NCI-H774 (cell line): ENCODE data around the gene DOCK10.

Source experiments
- DNase-seq: peaks from one replicate; lab custom pipeline; 2025; lab: John Stamatoyannopoulos, UW

DOCK10 gene

GRCh38 chr2:224976629-224977525 lies 65.4 kb downstream of the DOCK10 start:
- DNase-seq, result no peak

DNA sequence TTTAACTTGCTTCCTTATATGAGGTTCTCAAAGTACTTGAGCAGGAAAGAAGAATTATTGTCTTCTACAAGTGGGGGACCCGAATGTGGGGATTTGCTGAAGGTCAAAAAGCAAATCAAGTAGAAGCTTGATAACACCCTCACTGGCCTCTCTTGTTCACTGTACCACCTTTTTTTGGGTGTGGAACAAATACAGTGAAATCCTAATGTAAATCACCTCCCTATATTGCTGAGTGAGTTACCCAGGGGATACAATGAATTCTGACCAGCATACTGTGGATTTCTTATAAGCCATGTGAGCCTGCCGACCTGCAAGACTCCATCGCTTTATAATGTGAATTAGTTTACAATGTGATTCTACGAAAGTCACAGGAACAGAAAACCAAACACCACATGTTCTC lies 66.5 kb downstream of the DOCK10 start:
- DNase-seq, result no peak

- DNase-seq, result no peak
Measured at GRCh38 chr2:224973112-224974016, 68.9 kb downstream of the DOCK10 start.

- DNase-seq, result peak; percentile 61
Measured at GRCh38 chr2:224971214-224971613, 71.1 kb downstream of the DOCK10 start.

GRCh38 chr2:224970311-224970710 lies 72.0 kb downstream of the DOCK10 start:
- DNase-seq, result no peak

- no peak for DNase-seq
Measured at GRCh38 chr2:224969633-224970260, 72.5 kb downstream of the DOCK10 start.

GRCh38 chr2:224969095-224969494 lies 73.2 kb downstream of the DOCK10 start:
- DNase-seq, result no peak

DNA sequence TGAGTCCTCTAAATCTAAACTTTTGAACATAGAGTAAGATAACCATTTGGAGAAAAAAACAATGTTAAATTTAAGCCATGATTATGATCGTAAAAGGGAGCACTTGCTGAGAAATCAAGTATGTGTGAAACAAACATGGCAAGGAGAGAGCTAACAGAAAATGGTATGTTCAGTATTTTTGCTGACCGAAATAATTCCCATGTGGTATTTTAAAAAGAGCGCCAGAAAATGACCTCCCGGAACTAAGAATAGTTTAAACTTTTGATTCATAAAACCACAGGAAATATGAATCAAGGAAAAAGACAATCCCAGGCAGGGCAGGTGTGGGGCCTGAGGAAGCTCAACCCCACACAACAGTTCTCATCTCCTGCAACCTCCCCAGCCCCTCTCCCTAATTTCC lies 74.2 kb downstream of the DOCK10 start:
- DNase-seq, result no peak

DNA sequence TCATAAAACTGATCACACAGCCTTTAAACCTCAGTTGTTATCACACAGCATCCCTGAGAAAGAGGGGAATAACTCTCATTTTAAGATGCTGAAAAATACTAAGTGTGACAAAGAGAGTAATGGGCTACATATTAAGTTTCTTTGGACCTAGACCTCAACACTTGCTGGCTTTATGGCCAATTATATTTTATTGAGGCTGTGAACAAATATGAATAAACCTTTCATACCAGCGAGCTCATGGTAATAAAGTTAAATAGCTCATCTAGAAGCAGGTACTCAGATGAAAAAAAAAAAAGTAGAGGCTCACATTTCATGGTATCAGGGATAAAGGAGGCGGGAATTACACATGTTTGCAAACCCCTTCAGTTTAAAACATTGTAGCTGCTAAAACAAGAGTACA lies 75.7 kb downstream of the DOCK10 start:
- no peak for DNase-seq

DNA sequence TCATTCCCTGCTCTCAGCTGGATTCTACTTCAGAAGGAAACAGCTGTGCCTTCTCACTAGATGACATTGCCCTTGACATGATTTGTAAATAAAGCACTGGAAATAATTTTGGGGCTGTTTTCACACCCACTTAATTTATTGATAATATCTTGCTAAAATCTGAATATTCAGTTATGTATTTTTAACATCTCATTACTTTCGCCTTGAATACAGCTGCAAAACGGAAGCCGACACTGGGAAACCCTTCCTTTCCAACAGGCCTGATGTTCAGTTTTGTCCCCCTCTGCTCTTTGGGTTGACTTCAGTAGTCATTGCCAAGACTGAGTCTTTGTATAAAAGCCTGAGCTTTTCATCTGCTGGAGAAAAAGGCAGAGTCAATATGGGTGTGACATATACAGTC lies 82.7 kb downstream of the DOCK10 start:
- no peak for DNase-seq

GRCh38 chr2:224958873-224959272 lies 83.4 kb downstream of the DOCK10 start:
- no peak for DNase-seq

GRCh38 chr2:224958462-224958857 lies 83.8 kb downstream of the DOCK10 start:
- no peak for DNase-seq

GRCh38 chr2:224957540-224958461 lies 84.5 kb downstream of the DOCK10 start:
- DNase-seq, result no peak

GRCh38 chr2:224956706-224957105 lies 85.6 kb downstream of the DOCK10 start:
- no peak for DNase-seq

- DNase-seq, result no peak
Measured at GRCh38 chr2:224954980-224955379, 87.3 kb downstream of the DOCK10 start.

DNA sequence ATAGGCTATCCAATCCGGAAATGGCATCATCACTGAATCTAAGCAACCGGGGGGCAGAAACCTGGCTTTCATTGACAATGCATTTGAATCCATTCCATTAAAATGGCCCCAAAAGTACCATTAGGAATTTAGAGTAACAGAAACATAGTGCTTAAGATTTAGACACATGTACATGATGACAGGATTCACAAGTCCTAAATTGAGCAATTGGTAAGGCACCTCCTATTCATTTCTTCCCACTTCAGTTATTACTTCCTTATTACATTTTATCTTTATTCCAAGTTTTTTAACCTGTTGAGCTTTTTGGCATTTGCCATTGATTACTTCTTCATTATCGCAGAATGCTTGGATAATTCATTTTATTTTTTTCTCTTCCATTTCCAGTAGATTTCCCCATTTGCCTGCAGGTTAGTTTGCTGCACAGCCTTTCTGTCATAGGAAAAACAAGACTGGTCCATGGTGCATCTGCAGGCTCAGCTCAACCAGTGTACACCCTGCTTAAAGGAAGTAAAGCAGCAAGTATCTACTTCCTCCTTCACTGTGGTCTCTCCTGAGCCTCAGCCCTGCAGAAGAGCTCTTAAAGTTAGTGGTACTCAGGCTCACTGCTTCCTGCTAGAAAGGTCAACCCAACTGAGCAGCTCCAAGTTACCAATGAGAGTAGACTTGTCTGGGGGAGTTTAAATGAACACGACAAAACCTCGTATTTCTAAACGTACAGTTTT lies 89.2 kb downstream of the DOCK10 start:
- DNase-seq, result no peak

- no peak for DNase-seq
Measured at GRCh38 chr2:224951723-224952481, 90.4 kb downstream of the DOCK10 start.

- no peak for DNase-seq
Measured at GRCh38 chr2:224948859-224949258, 93.4 kb downstream of the DOCK10 start.

- DNase-seq, result no peak
Measured at GRCh38 chr2:224948005-224948404, 94.3 kb downstream of the DOCK10 start.

DNA sequence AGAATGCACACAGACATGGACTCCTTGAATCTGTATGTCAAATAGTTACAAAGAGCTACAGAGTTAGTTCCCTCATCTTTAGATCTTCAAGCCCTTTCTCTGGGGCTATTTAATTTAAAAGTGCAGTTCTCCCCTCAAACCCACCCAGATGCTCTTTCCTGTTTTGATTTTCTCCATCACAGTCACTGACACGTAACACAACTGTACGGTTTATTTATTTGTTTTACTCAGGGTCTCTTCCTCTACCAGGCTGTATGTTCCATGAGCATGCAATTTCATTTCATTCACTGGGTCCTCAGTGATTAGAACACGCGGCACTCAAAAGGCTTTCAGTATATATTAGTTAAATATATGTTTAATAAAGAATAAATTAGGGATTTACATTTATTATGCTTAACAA lies 94.7 kb downstream of the DOCK10 start:
- no peak for DNase-seq
